OCI-LY1 (cell line): Measurements from ENCODE around the gene NAPEPLD.

Source experiments
- H2AFZ ChIP-seq: fragments of 200-600 bp; sonication (generic), shearing (Covaris generic); 2 replicates; pipeline ENCODE4 v1.6.0; 2014; ENCODE audit warnings: antibody characterized with exemption, mild to moderate bottlenecking, low read length
- H3F3A ChIP-seq: fragments of 200-600 bp; sonication (generic), shearing (Covaris generic); 2 replicates; pipeline ENCODE4 v1.6.0; 2014; ENCODE audit warnings: mild to moderate bottlenecking, antibody characterized with exemption, low read length, moderate library complexity; ENCODE audit not compliant: insufficient read depth
- H3K27ac ChIP-seq: fragments of 200-600 bp; sonication (generic); 2 replicates; pipeline ENCODE4 v1.5.1; 2014; ENCODE audit warnings: low read length, mixed run types, mild to moderate bottlenecking, low read depth; ENCODE audit not compliant: poor library complexity, severe bottlenecking
- H3K27me3 ChIP-seq: fragments of 200-600 bp; sonication (generic); 2 replicates; pipeline ENCODE4 v1.6.0; 2014; ENCODE audit warnings: antibody characterized with exemption, mild to moderate bottlenecking, low read length, moderate library complexity; ENCODE audit not compliant: insufficient read depth
- H3K36me3 ChIP-seq: fragments of 200-600 bp; sonication (generic); 2 replicates; pipeline ENCODE4 v1.6.1; 2014; ENCODE audit warnings: mild to moderate bottlenecking, antibody characterized with exemption, low read length, moderate library complexity, mixed read lengths; ENCODE audit not compliant: insufficient read depth
- H3K4me1 ChIP-seq: fragments of 200-600 bp; sonication (generic); 2 replicates; pipeline ENCODE4 v1.5.1; 2014; ENCODE audit warnings: mild to moderate bottlenecking, low read length, moderate library complexity; ENCODE audit not compliant: insufficient read depth, severe bottlenecking
- H3K4me2 ChIP-seq: fragments of 200-600 bp; sonication (generic), shearing (Covaris generic); 2 replicates; pipeline ENCODE4 v1.6.1; 2014; ENCODE audit warnings: low read length
- H3K4me3 ChIP-seq: fragments of 200-600 bp; sonication (generic); 2 replicates; pipeline ENCODE4 v1.5.1; 2014; ENCODE audit warnings: low read length, low read depth, mild to moderate bottlenecking, mixed read lengths; ENCODE audit not compliant: poor library complexity, severe bottlenecking
- H3K79me2 ChIP-seq: fragments of 200-600 bp; shearing (Covaris generic); 2 replicates; pipeline ENCODE4 v1.6.1; 2016; ENCODE audit warnings: mixed run types, low read length, mixed read lengths; ENCODE audit not compliant: insufficient read depth
- H3K9ac ChIP-seq: fragments of 200-600 bp; sonication (generic), shearing (Covaris generic); 2 replicates; pipeline ENCODE4 v1.6.1; 2014; ENCODE audit warnings: mild to moderate bottlenecking, low read length, mixed read lengths
- H3K9me2 ChIP-seq: fragments of 200-600 bp; sonication (generic), shearing (Covaris generic); 2 replicates; pipeline ENCODE4 v1.6.1; 2014; ENCODE audit warnings: low read depth, mild to moderate bottlenecking, low read length, mixed read lengths
- H3K9me3 ChIP-seq: fragments of 200-600 bp; shearing (Covaris generic); 2 replicates; pipeline ENCODE4 v1.6.1; 2014; ENCODE audit warnings: low read length, mixed read lengths
- H4K20me1 ChIP-seq: fragments of 200-600 bp; sonication (generic), shearing (Covaris generic); 2 replicates; pipeline ENCODE4 v1.6.0; 2016; ENCODE audit warnings: mild to moderate bottlenecking, low read length; ENCODE audit not compliant: insufficient read depth
- CTCF ChIP-seq: fragments of 200-600 bp; sonication (generic), shearing (Covaris generic); IDR thresholded peaks from 2 replicates; pipeline ENCODE4 v1.5.1; 2017; ENCODE audit warnings: mild to moderate bottlenecking, antibody characterized with exemption, low read length, moderate library complexity, mixed read lengths
- EZH2 ChIP-seq: fragments of 200-600 bp; sonication (generic), shearing (Covaris generic); IDR thresholded peaks from 2 replicates; pipeline ENCODE4 v1.8.0; 2017; ENCODE audit warnings: borderline replicate concordance, mixed run types, mild to moderate bottlenecking, antibody characterized with exemption, low read length, moderate library complexity, mixed read lengths

NAPEPLD gene

GRCh38 chr7:103051519-103051918 lies 97.4 kb downstream of the NAPEPLD start:
- H2AFZ ChIP-seq: no peak overlapping the region
- H3K9ac ChIP-seq: no peak overlapping the region
- H3K4me2 ChIP-seq: no peak overlapping the region
- no peak overlapping the region for H3K4me3 ChIP-seq
- no peaks in the 10 kb centered on the region for H4K20me1 ChIP-seq
- H3K79me2 ChIP-seq: no peaks in the 10 kb centered on the region
- no peaks in the 10 kb centered on the region for H3K27me3 ChIP-seq
- H3K36me3 ChIP-seq: no peaks in the 10 kb centered on the region
- TF ChIP-seq EZH2 (no peak), CTCF (no peak)
- no peaks in the 10 kb centered on the region for H3K9me2 ChIP-seq
- no peaks in the 10 kb centered on the region for H3K4me1 ChIP-seq
- H3K27ac ChIP-seq: no peak overlapping the region
- peaks cover 20% of the 10 kb centered on the region for H3K9me3 ChIP-seq
- no peaks in the 10 kb centered on the region for H3F3A ChIP-seq
